Forelimb muscle (tissue), 1 donor: Measurements from ENCODE around the gene FARSB. TPM values are rescaled to one million over a fixed set of nuclear protein-coding genes. Genes with fewer than 3 reads are reported as not detected.
A peak's percentile ranks its signal among the peaks of the same experiment; 100 is the strongest.
"Not testable (repeated sequence)": the region's sequence is repeated elsewhere in the genome, so short reads cannot be mapped to it uniquely, and the experiment has no call there.

Experiments
- DNase-seq: peaks from one replicate; pipeline ENCODE4 v3.0.0-alpha.2; 2013; ENCODE audit warnings: low read depth
- polyA plus RNA-seq: library from polyadenylated mRNA; unstranded; fragments of 120-200 nt; gene quantifications from one replicate; pipeline ENCODE4 v1.2.1, GENCODE V29; 2013; ENCODE audit not compliant: insufficient read length

FARSB gene
- 23.7 TPM for polyA plus RNA-seq

- DNase-seq, result peak; percentile 97
Observed at GRCh38 chr2:222655787-222656525, at the start of gene FARSB. FARSB (minus strand) TSS chr2:222656092; CDS start chr2:222656073, 19 bp downstream.

DNA sequence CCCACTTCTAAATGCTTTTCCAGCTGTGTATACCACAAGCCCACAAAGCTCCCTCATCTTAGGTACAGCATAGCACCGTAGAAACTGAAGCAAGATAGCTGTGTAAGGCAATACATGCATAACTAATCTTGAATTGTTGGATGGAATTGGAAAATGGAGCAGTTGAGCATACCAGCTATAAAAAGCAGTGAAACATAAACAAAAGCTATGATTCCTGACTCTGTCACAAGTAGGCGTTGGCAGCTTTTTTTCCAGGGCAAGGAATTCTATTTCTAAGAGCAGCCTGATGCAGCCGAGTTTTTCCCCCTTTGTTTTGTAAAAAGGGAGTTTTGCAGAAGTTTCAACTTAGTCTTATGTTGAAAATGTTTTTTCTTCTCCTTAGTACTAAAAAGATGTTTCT, 48.0 kb upstream of the FARSB start:
- no peak for DNase-seq

- no peak for DNase-seq
Observed at GRCh38 chr2:222703091-222703490, 47.2 kb upstream of the FARSB start.

DNA sequence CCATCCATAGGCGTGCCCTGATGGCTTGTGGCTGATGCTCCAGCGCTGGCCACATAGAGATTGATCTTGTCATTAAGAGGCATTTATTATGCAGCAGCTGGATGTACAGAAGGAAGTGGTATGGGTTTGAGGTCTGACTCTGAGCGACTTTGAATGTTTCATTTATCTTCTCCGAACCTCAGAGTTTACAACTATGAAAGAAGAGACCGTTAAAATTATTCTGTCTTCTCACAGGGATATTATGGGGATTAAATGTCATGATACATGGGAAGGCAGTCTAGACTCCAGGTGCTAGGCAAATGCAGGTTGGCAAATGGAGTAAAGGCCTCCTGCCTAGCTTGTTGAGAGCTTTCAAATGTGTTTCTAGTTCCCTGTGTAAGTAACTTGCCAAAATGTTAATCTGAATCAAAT, 45.8 kb upstream of the FARSB start:
- DNase-seq, result no peak

- no peak for DNase-seq
Observed at GRCh38 chr2:222701233-222701632, 45.3 kb upstream of the FARSB start.

- no peak for DNase-seq
Observed at GRCh38 chr2:222698276-222698675, 42.4 kb upstream of the FARSB start.

DNA sequence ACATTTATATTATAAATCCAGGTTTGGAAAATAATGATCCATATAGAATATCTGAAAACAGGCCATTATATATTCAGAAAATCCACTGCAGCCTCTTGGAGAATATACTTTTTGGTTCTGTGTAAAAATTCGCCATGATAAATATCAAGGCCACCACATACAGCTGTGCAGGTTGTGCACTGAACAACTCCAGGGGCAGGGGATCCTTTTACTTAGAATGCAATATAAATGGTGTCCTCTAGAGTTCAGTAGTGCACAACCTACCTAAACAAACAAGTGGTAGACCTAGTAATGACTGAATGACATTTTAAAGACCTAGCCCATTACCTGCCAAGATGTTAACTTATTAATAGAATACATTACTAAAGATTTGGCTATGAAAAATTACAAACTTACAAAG, 37.9 kb upstream of the FARSB start:
- DNase-seq, result no peak

GRCh38 chr2:222693413-222693812, 37.5 kb upstream of the FARSB start:
- not testable (repeated sequence) for DNase-seq

GRCh38 chr2:222690564-222691200, 34.8 kb upstream of the FARSB start:
- DNase-seq, result no peak

- DNase-seq, result no peak
Observed at GRCh38 chr2:222689322-222689721, 33.4 kb upstream of the FARSB start.

GRCh38 chr2:222688917-222689316, 33.0 kb upstream of the FARSB start:
- no peak for DNase-seq

GRCh38 chr2:222686086-222686750, 30.3 kb upstream of the FARSB start:
- DNase-seq, result no peak

DNA sequence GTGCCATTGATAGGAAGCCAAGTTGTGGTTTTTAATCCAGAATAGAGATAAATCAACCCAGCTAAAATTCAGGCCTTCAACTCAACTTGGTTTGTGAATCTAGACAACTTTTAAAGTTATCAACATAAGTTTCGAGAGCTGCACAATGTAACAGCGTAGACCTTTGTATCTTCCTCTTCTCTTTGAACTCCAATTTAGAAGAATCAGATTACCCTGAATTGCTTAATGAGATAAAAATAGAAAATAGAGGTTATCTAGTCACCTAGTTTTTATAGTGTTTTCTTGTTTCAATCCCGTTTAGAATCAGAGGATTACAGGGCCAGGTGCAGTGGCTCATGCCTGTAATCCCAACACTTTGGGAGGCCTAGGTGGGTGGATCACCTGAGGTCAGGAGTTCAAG, 27.9 kb upstream of the FARSB start:
- DNase-seq, result no peak

DNA sequence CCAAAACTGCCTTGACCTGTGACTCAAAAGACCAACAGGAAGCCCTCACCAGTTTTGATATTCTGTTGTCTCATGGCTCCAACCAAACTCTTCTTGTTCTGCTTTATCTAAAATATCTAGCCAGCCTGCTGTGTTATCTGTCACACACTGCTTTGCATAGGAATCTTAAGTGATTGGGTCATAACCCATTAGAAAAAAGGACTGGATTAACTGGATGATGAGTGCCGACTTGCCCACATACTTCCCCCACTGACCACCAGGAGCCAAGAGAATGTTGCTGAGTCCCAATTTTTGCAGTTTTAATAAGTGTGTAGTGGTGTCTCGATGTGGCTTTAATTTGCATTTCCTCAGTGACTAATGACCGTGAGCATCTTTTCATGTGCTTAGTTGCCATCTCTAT, 22.1 kb upstream of the FARSB start:
- no peak for DNase-seq

DNA sequence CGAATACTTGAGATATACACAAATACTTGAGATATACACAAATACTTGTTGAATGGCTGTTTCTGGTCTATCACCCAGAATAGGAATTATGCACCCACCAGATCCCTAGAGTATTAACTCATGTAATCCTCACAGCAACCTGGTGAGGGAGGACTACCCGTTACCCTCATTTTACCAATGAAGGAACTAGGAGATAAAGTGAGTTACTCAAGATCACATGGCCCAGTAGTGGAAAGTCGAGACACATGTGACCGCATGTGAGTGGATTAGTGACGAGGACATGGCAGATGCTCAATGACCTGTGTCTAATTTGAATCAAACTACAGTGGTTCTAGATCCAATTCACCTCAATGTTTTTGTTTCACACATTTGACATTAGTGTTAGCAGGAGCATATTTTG, 18.0 kb upstream of the FARSB start:
- no peak for DNase-seq

DNA sequence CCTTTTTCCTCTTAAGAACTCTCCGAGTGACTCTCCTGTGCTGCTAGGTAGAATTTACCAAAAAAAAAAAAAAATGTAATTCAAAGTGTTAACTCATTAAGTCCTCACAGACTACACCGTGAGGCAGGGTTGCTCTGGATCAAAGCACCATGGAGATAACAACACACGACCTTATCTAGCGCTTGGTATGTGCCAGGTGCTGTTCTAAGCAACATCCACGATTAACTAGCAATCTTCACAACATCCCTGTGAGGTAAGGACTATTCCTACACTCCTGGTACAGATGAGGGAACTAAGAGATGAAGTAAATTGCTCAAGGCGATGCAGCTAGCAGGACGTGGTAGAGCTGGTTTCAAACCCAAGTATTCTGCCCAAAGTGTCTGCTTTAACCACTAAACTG, 17.4 kb upstream of the FARSB start:
- DNase-seq, result no peak

- no peak for DNase-seq
Observed at GRCh38 chr2:222672068-222672401, 16.1 kb upstream of the FARSB start.

DNA sequence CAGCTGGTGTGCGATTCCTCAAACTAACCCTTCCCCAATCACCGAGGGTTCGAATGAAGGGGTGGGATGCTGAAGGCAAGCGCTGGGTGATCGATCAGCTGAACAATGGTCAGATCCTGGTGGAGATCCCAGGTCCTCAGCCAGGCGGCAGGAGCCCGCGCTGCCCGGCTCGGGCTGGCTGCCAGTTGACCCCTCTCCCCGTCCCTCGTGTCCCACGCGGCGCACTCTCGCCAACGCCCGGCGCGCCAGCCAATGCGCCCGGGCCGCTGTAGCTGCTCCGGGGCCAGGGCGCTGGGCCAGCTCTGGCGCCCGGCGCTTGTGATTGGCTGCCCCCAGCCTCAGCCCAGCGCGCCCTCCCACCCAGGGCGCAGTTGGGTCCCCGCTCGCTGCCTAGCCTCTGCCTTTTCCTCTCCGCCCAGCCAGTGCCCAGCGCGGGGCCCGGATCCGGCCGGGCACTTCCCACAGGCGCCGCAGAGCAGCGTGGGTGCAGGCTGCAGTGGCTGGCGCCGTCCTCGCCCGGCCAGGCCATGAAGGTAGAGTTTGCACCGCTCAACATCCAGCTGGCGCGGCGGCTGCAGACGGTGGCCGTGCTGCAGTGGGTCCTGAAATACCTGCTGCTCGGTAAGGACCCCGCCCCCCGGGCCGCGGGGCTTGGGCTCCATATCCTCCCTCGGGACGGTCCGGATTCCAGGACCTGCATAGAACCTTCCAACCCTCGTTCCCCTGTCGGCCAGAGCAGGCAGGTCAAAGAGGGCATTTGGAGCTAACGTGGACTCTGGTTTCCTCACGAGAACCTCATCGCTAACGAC, 15.6 kb upstream of the FARSB start, which contains the start of gene MOGAT1:
MOGAT1 (plus strand) TSS at position 400 of the 809 bp plus-strand sequence; CDS start at position 528, 128 bp downstream.
- no peak for DNase-seq

- no peak for DNase-seq
Observed at GRCh38 chr2:222670191-222671038, 14.5 kb upstream of the FARSB start.

DNA sequence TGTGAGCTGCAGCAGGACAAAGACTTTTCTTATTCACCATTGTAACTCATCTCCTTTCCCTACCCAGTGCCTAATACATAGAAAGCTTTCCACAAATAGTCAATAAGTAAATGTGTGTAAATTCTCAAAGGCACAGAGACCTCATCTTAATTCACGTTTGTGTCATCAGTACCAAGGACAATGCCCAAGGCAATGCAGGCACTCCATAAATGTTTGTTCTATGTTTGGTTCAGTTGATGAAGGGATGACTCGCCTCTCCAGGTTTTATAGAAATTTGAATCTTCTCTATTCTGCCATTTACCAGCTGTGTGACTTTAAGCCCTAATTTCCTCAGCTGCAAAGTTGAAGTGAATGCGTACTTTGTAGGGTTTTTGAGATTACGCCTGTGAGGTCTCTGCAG, 13.5 kb upstream of the FARSB start:
- no peak for DNase-seq

- no peak for DNase-seq
Observed at GRCh38 chr2:222668494-222669154, 12.7 kb upstream of the FARSB start.
